HepG2 (cell line): ENCODE results near the gene TYROBP. TPM values are rescaled to one million over a fixed set of nuclear protein-coding genes. Genes with fewer than 3 reads are reported as not detected.

ENCODE experiments used
- AGO1 ChIP-seq: fragments of 200-400 bp; formaldehyde crosslinking; IDR thresholded peaks from 2 replicates; pipeline ENCODE4 v1.6.1; 2017; ENCODE audit warnings: mild to moderate bottlenecking, low read depth, low read length, moderate library complexity; ENCODE audit not compliant: poor library complexity, severe bottlenecking
- HOMEZ ChIP-seq: IDR thresholded peaks from 2 replicates; pipeline ENCODE4 v1.6.1; 2016; ENCODE audit warnings: low read depth
- LBX2 ChIP-seq: sonication (generic); formaldehyde crosslinking; IDR thresholded peaks from 2 replicates; pipeline ENCODE4 v1.5.0; 2020; ENCODE audit warnings: missing genetic modification reagents, mild to moderate bottlenecking, borderline replicate concordance
- MEF2D ChIP-seq: sonication (generic); formaldehyde crosslinking; IDR thresholded peaks from 2 replicates; pipeline ENCODE4 v1.5.1; 2020; ENCODE audit warnings: mild to moderate bottlenecking, missing genetic modification reagents
- MYC ChIP-seq: sonication (generic); formaldehyde crosslinking; IDR thresholded peaks from 2 replicates; pipeline ENCODE4 v1.9.0; 2021; ENCODE audit warnings: missing genetic modification reagents, borderline replicate concordance
- RELA ChIP-seq: sonication (generic); formaldehyde crosslinking; IDR thresholded peaks from 2 replicates; pipeline ENCODE4 v1.4.0; 2020; ENCODE audit warnings: missing genetic modification reagents
- REST ChIP-seq, 2 experiments: IDR thresholded peaks; 2 replicates each; pipeline ENCODE4 v1.6.1; 2011 to 2012; ENCODE audit warnings: low read length in 2 of 2, borderline replicate concordance in 1 of 2, low read depth in 1 of 2, mild to moderate bottlenecking in 1 of 2, moderate library complexity in 1 of 2
- SIN3B ChIP-seq: fragments of 150-350 bp; IDR thresholded peaks from 2 replicates; pipeline ENCODE4 v1.6.1; 2014; ENCODE audit warnings: low read length
- SMYD3 ChIP-seq: sonication (generic); formaldehyde crosslinking; IDR thresholded peaks from 2 replicates; pipeline ENCODE4 v1.8.1; 2023; ENCODE audit warnings: mild to moderate bottlenecking, missing genetic modification reagents
- SRSF9 ChIP-seq: fragments of 200-400 bp; formaldehyde crosslinking; IDR thresholded peaks from 2 replicates; pipeline ENCODE4 v1.6.1; 2018; ENCODE audit warnings: borderline replicate concordance, mild to moderate bottlenecking, low read depth, low read length; ENCODE audit not compliant: insufficient read depth, poor library complexity, severe bottlenecking
- SUZ12 ChIP-seq: fragments of 150-350 bp; IDR thresholded peaks from 2 replicates; pipeline ENCODE4 v1.6.1; 2014; ENCODE audit warnings: low read depth, low read length
- ZFP36L2 ChIP-seq: sonication (generic); formaldehyde crosslinking; IDR thresholded peaks from 2 replicates; pipeline ENCODE4 v1.4.0; 2020; ENCODE audit warnings: missing genetic modification reagents
- ZFP37 ChIP-seq: sonication (generic); formaldehyde crosslinking; IDR thresholded peaks from 2 replicates; pipeline ENCODE4 v1.4.0; 2020; ENCODE audit warnings: missing genetic modification reagents, borderline replicate concordance
- ZIK1 ChIP-seq: sonication (generic); formaldehyde crosslinking; IDR thresholded peaks from 2 replicates; pipeline ENCODE4 v1.5.0; 2020; ENCODE audit warnings: mild to moderate bottlenecking, low read depth, missing genetic modification reagents, borderline replicate concordance
- ZNF143 ChIP-seq: sonication (generic); formaldehyde crosslinking; IDR thresholded peaks from 2 replicates; pipeline ENCODE4 v1.4.0; 2020; ENCODE audit warnings: missing genetic modification reagents
- ZNF253 ChIP-seq: sonication (generic); formaldehyde crosslinking; IDR thresholded peaks from 2 replicates; pipeline ENCODE4 v1.8.0; 2022; ENCODE audit warnings: mild to moderate bottlenecking, missing genetic modification reagents, borderline replicate concordance
- ZNF33B ChIP-seq: sonication (generic); formaldehyde crosslinking; IDR thresholded peaks from 2 replicates; pipeline ENCODE4 v1.5.1; 2020; ENCODE audit warnings: mild to moderate bottlenecking, missing genetic modification reagents
- ZNF484 ChIP-seq: sonication (generic); formaldehyde crosslinking; IDR thresholded peaks from 2 replicates; pipeline ENCODE4 v1.5.1; 2020; ENCODE audit warnings: mild to moderate bottlenecking, low read depth, missing genetic modification reagents, borderline replicate concordance
- ZNF512B ChIP-seq: sonication (generic); formaldehyde crosslinking; IDR thresholded peaks from 2 replicates; pipeline ENCODE4 v1.5.1; 2020; ENCODE audit warnings: missing genetic modification reagents, mild to moderate bottlenecking, borderline replicate concordance
- ZNF775 ChIP-seq: sonication (generic); formaldehyde crosslinking; IDR thresholded peaks from 2 replicates; pipeline ENCODE4 v1.4.0; 2020; ENCODE audit warnings: missing genetic modification reagents, mild to moderate bottlenecking, moderate library complexity, borderline replicate concordance
- ZSCAN30 ChIP-seq: sonication (generic); formaldehyde crosslinking; IDR thresholded peaks from 2 replicates; pipeline ENCODE4 v1.5.0; 2020; ENCODE audit warnings: mild to moderate bottlenecking, missing genetic modification reagents
- polyA plus RNA-seq, 8 experiments: library from polyadenylated mRNA; depleted of rRNA in 3 of 8; stranded (reverse) in 7 of 8; unstranded in 1 of 8; fragments of >200 nt; fragmentation: Illumina TruSeq in 4 of 8; extraction: Trizol in 4 of 8; gene quantifications; 2 replicates each; pipeline versions ENCODE4 v1.2.1 to v1.2.3, GENCODE V29; 2011 to 2016; ENCODE audit warnings: low read depth in 4 of 8, missing spikeins in 1 of 8, mixed read lengths in 1 of 8; ENCODE audit not compliant: insufficient read depth in 1 of 8
- total RNA-seq, 5 experiments: library from RNA; depleted of rRNA; stranded (reverse); fragments of >200 nt; fragmentation: Illumina TruSeq; extraction: Trizol; gene quantifications; 2 replicates each; pipeline ENCODE4 v1.2.3, GENCODE V29; 2016; ENCODE audit warnings: low read depth in 1 of 5

Gene TYROBP
- total and polyA plus RNA-seq, 2 of the 13 experiments (the other 11 are each of a cell fraction or from before 2014, with no cell fraction given) = not detected

GRCh38 chr19:35931161-35931873 is 23.2 kb upstream of the TYROBP start (continued):
- no peak for TF ChIP-seq ZNF253 (CRISPR knock-in tag)
- TF ChIP-seq MEF2D (CRISPR knock-in tag) = peak; percentile 66; the same call in 1 of the 2 replicates
- peak; percentile 74; the same call in 1 of the 2 replicates for TF ChIP-seq SIN3B
- TF ChIP-seq ZNF484 (CRISPR knock-in tag) = no peak
- no peak for TF ChIP-seq SRSF9
- peak; percentile 90 for TF ChIP-seq MYC (CRISPR knock-in tag)
- TF ChIP-seq ZFP36L2 (CRISPR knock-in tag) = no peak
- TF ChIP-seq SUZ12 = peak; percentile 79
- TF ChIP-seq AGO1 = no peak
- TF ChIP-seq ZFP37 = peak; percentile 41; the same call in 1 of the 2 replicates
- TF ChIP-seq REST (IDR thresholded peaks at IDR 0.05; ENCODE audit: borderline replicate concordance in 1 of 2, low read depth in 1 of 2, low read length in 2 of 2) = peak in 1 of 2 experiments; percentile 59; a peak in 1 of 4 replicates
- peak; percentile 71; the same call in 1 of the 2 replicates for TF ChIP-seq HOMEZ (CRISPR knock-in tag)
- no peak for TF ChIP-seq ZSCAN30 (CRISPR knock-in tag)
- TF ChIP-seq ZIK1 (CRISPR knock-in tag) = 0 out of 2 replicates have a peak, but pooled peaks have one; percentile 79
- TF ChIP-seq SMYD3 (CRISPR knock-in tag) = no peak
- no peak for TF ChIP-seq ZNF775 (CRISPR knock-in tag)
- TF ChIP-seq ZNF33B = no peak
- peak; percentile 98 for TF ChIP-seq ZNF143 (CRISPR knock-in tag)
- no peak for TF ChIP-seq RELA (CRISPR knock-in tag)
- TF ChIP-seq LBX2 (CRISPR knock-in tag) = no peak
- no peak for TF ChIP-seq ZNF512B (CRISPR knock-in tag)
